ENCODE results near the gene SLC2A11. TPM values are rescaled to one million over a fixed set of nuclear protein-coding genes. Genes with fewer than 3 reads are reported as not detected.
A peak's percentile ranks its signal among the peaks of the same experiment; 100 is the strongest.

Gene SLC2A11
- total RNA-seq, 2 experiments from 2014 or later: 9.9 to 11.5 TPM

DNA sequence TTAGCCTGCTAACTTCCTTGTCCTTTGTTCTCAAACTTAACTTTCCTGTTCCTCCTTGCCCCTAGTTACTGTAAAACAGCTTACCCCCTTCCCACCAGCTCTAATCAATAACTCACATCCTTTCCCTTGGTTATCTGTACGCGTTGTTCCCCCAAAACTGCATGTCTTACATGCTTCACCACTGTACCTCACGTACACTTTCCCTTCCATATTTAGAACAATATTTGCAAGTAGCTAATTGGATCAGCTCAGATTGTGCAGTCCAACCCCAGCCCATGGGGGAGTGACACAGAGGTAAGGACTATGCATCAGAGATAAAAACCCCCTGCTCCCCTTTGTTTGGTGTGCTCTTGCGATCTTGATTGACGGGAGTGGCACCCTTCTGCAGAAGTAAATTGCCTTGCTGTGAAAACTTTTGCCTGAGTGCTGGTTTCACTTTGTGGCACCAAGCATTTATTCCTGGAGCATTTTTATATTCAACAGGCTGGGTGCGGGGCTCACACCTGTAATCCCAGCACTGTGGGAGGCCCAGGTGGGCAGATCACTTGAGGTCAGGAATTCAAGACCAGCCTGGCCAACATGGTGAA is 67.4 kb downstream of the SLC2A11 start:
- no peaks in the 10 kb centered on the region for H3K36me3 ChIP-seq (ENCODE audit: insufficient read depth, low read length)
- DNase-seq: peak in 1 of 14 experiments; percentile 0
- Mint-ChIP-seq H3K27ac (no peak overlapping the region), H3K4me1 (ENCODE audit: low read depth) (no peaks in the 10 kb centered on the region), H3K4me3 (no peak overlapping the region), H3K36me3 (ENCODE audit: low read depth) (peaks cover 61% of the 10 kb centered on the region), H3K27me3 (no peaks in the 10 kb centered on the region), H3K9me3 (peaks cover 2% of the 10 kb centered on the region)
- peaks cover 18 to 35% of the 10 kb centered on the region in 2 experiments for H3K9me3 ChIP-seq (ENCODE audit: control insufficient read depth in 1 of 2, insufficient read depth in 1 of 2, low read length in 2 of 2)
- no peak for ATAC-seq (ENCODE audit: poor library complexity)
- no peaks in the 10 kb centered on the region for H3K4me1 ChIP-seq (ENCODE audit: insufficient read depth, low read length)
- TF ChIP-seq, protein P1, sequence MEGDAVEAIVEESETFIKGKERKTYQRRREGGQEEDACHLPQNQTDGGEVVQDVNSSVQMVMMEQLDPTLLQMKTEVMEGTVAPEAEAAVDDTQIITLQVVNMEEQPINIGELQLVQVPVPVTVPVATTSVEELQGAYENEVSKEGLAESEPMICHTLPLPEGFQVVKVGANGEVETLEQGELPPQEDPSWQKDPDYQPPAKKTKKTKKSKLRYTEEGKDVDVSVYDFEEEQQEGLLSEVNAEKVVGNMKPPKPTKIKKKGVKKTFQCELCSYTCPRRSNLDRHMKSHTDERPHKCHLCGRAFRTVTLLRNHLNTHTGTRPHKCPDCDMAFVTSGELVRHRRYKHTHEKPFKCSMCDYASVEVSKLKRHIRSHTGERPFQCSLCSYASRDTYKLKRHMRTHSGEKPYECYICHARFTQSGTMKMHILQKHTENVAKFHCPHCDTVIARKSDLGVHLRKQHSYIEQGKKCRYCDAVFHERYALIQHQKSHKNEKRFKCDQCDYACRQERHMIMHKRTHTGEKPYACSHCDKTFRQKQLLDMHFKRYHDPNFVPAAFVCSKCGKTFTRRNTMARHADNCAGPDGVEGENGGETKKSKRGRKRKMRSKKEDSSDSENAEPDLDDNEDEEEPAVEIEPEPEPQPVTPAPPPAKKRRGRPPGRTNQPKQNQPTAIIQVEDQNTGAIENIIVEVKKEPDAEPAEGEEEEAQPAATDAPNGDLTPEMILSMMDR (IDR thresholded peaks at IDR 0.05): no peak
- no peaks in the 10 kb centered on the region for H3K27me3 ChIP-seq (ENCODE audit: control insufficient read depth in 1 of 2, insufficient read depth in 2 of 2, low read length in 2 of 2)
- no peak overlapping the region for H3K27ac ChIP-seq (ENCODE audit: low read depth in 1 of 2, low read length in 2 of 2)
- no peak overlapping the region for H3K4me3 ChIP-seq (ENCODE audit: low read length)
- ChIA-PET CTCF (no interaction called here), POLR2A (no interaction called here)
- intact Hi-C loops (cut with DNase I, micrococcal nuclease): loop anchor here (5.0 to 10.0 kb wide), 2 partner anchors 47 to 50 kb away; partner anchors contain the start of gene DDT (in 2 of the 2)

DNA sequence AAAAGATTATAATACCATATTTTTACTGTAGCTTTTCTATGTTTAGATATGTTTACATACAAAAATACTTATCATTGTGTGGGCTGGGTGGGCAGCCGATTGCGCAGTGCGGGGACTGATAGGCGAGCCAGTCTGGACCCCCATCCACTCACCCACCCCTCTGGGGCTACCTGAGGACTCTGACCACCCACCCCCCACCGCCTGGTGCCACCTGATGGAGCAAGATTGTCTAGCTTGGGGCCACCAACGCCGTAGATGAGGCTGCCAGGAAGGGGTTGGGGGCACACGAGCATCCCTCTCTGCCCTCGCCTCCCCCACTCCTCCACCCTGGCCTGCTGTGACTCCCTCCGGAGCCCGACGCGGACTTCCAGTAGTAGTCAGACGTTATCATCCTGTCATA is 68.9 kb downstream of the SLC2A11 start:
- intact Hi-C loops (cut with DNase I, micrococcal nuclease): loop anchor here (5.0 to 10.0 kb wide), 2 partner anchors 46 to 48 kb away; partner anchors contain the start of gene DDT (in 2 of the 2)
- H3K27me3 Mint-ChIP-seq: no peaks in the 10 kb centered on the region
- Histone ChIP-seq H3K36me3 (ENCODE audit: insufficient read depth, low read length) (no peaks in the 10 kb centered on the region), H3K9me3 (ENCODE audit: control insufficient read depth in 1 of 2, insufficient read depth in 1 of 2, low read length in 2 of 2) (peaks cover 18 to 40% of the 10 kb centered on the region in 2 experiments), H3K27ac (ENCODE audit: low read depth in 1 of 2, low read length in 2 of 2) (no peak overlapping the region), H3K27me3 (ENCODE audit: control insufficient read depth in 1 of 2, insufficient read depth in 2 of 2, low read length in 2 of 2) (no peaks in the 10 kb centered on the region), H3K4me3 (ENCODE audit: low read length) (no peak overlapping the region), H3K4me1 (ENCODE audit: insufficient read depth, low read length) (no peaks in the 10 kb centered on the region)
- ATAC-seq (ENCODE audit: poor library complexity) (no peak), DNase-seq (peak in 1 of 14 experiments; percentile 0)
- ChIA-PET POLR2A (no interaction called here), CTCF (interaction anchor here (0.6 kb wide), 1 partner anchor 10 kb away, joined by 5 read pairs; no protein-coding TSS in a partner anchor)
- H3K4me1 Mint-ChIP-seq (ENCODE audit: low read depth): no peaks in the 10 kb centered on the region
- H3K9me3 Mint-ChIP-seq: peaks cover 2% of the 10 kb centered on the region
- no peak overlapping the region for H3K27ac Mint-ChIP-seq
- no peak overlapping the region for H3K4me3 Mint-ChIP-seq
- TF ChIP-seq, protein P1 (IDR thresholded peaks at IDR 0.05): no peak
- peaks cover 67% of the 10 kb centered on the region for H3K36me3 Mint-ChIP-seq (ENCODE audit: low read depth)

Other genes starting within 250 kb of the SLC2A11 start
- gene DRICH1, start 225.6 kb upstream of the SLC2A11 start, total RNA-seq: 1 to 10 TPM; 1.7 to 2.2 TPM
- gene RGL4, start 166.9 kb upstream of the SLC2A11 start, total RNA-seq: 10 to 100 TPM; 24.6 to 24.8 TPM
- 1 to 10 TPM; 1.3 to 1.9 TPM for gene ZNF70, start 106.8 kb upstream of the SLC2A11 start, total RNA-seq
- gene VPREB3, start 103.5 kb upstream of the SLC2A11 start, total RNA-seq: not detected
- under 1 TPM; 0.49 to 0.84 TPM for gene C22orf15, start 94.9 kb upstream of the SLC2A11 start, total RNA-seq
- gene CHCHD10, start 89.9 kb upstream of the SLC2A11 start, total RNA-seq: 10 to 100 TPM; 34.4 to 43.0 TPM
- gene MMP11, start 85.0 kb upstream of the SLC2A11 start, total RNA-seq: 1 to 10 TPM; 2.3 to 2.4 TPM
- gene SMARCB1, start 70.9 kb upstream of the SLC2A11 start, total RNA-seq: 10 to 100 TPM; 40.3 to 41.7 TPM
- gene DERL3, start 18.9 kb upstream of the SLC2A11 start, total RNA-seq: under 1 TPM; 0.66 to 0.98 TPM
- gene MIF, start 36.5 kb downstream of the SLC2A11 start, total RNA-seq: 100 to 1,000 TPM; 213 to 226 TPM
- gene GSTT2B, start 103.3 kb downstream of the SLC2A11 start, total RNA-seq: not detected
- 1 to 10 TPM; 3.5 to 3.8 TPM for gene DDTL, start 109.0 kb downstream of the SLC2A11 start, total RNA-seq
- 10 to 100 TPM; 82.3 to 84.3 TPM for gene DDT, start 116.6 kb downstream of the SLC2A11 start, total RNA-seq
- not detected for gene GSTT2, start 122.3 kb downstream of the SLC2A11 start, total RNA-seq
- gene GSTT4, start 147.6 kb downstream of the SLC2A11 start, total RNA-seq: not detected
- 100 to 1,000 TPM; 113 TPM for gene CABIN1, start 153.4 kb downstream of the SLC2A11 start, total RNA-seq

All from CD4-positive, alpha-beta T cell (primary cell).